HG03342 (cell line): ENCODE results near the gene MAP1B.
"Not testable (repeated sequence)": the region's sequence is repeated elsewhere in the genome, so short reads cannot be mapped to it uniquely, and the experiment has no call there.

Experiments used
- ATAC-seq: cut with Tn5 transposase; IDR thresholded peaks from one replicate; pipeline ENCODE4 v1.9.1; 2021; ENCODE audit warnings: mild to moderate bottlenecking, moderate library complexity; ENCODE audit not compliant: unreplicated experiment

The MAP1B gene

GRCh38 chr5:72107131-72107900 lies at the start of gene MAP1B:
MAP1B (plus strand) TSS chr5:72107475; CDS start chr5:72107532, 57 bp downstream.
- ATAC-seq, result no peak

- no peak for ATAC-seq
These were observed 49.5 kb upstream of the MAP1B start for GRCh38 chr5:72057816-72058215.

- no peak for ATAC-seq
These were observed 44.0 kb upstream of the MAP1B start for GRCh38 chr5:72063219-72063819.

GRCh38 chr5:72064801-72065570 lies 42.3 kb upstream of the MAP1B start:
- ATAC-seq, result no peak

GRCh38 chr5:72065751-72066255 lies 41.5 kb upstream of the MAP1B start:
- ATAC-seq, result no peak

GRCh38 chr5:72066705-72067107 lies 40.6 kb upstream of the MAP1B start:
- ATAC-seq, result no peak

GRCh38 chr5:72067682-72068470 lies 39.4 kb upstream of the MAP1B start:
- ATAC-seq, result no peak

GRCh38 chr5:72070529-72070928 lies 36.7 kb upstream of the MAP1B start:
- no peak for ATAC-seq

GRCh38 chr5:72071906-72072305 lies 35.4 kb upstream of the MAP1B start:
- no peak for ATAC-seq

- ATAC-seq, result no peak
These were observed 33.0 kb upstream of the MAP1B start for GRCh38 chr5:72074251-72074650.

- ATAC-seq, result no peak
These were observed 31.8 kb upstream of the MAP1B start for GRCh38 chr5:72075461-72075860.

GRCh38 chr5:72076621-72077300 lies 30.5 kb upstream of the MAP1B start:
- ATAC-seq, result no peak

- no peak for ATAC-seq
These were observed 29.9 kb upstream of the MAP1B start for GRCh38 chr5:72077390-72077789.

GRCh38 chr5:72079288-72079687 lies 28.0 kb upstream of the MAP1B start:
- no peak for ATAC-seq

- no peak for ATAC-seq
These were observed 25.2 kb upstream of the MAP1B start for GRCh38 chr5:72082048-72082447.

GRCh38 chr5:72084876-72085275 lies 22.4 kb upstream of the MAP1B start:
- no peak for ATAC-seq

- no peak for ATAC-seq
These were observed 22.0 kb upstream of the MAP1B start for GRCh38 chr5:72085319-72085718.

GRCh38 chr5:72089713-72090112 lies 17.6 kb upstream of the MAP1B start:
- ATAC-seq, result not testable (repeated sequence)

GRCh38 chr5:72092074-72092473 lies 15.2 kb upstream of the MAP1B start:
- no peak for ATAC-seq

GRCh38 chr5:72093217-72093616 lies 14.1 kb upstream of the MAP1B start:
- ATAC-seq, result no peak
